Pancreas (tissue), 10 donors: Measurements from ENCODE around the gene RAB40C. TPM values are rescaled to one million over a fixed set of nuclear protein-coding genes. Genes with fewer than 3 reads are reported as not detected.
A peak's percentile ranks its signal among the peaks of the same experiment; 100 is the strongest.

Source experiments
- ATAC-seq, 4 donors: fragments of 200-7000 bp; cut with Tn5 transposase; one replicate each; pipeline versions ENCODE4 v1.8.0 to v1.9.1; 2020; ENCODE audit warnings: mild to moderate bottlenecking in 4 of 4, moderate library complexity in 4 of 4
- DNase-seq, 6 donors: peaks; one replicate each; pipeline ENCODE4 v3.0.0-alpha.2; 2020
- FAIRE-seq: peaks from 2 replicates; lab custom pipeline; 2012; peaks lifted over from hg19 to GRCh38; lab: Jason Lieb, UNC
- H3K27ac ChIP-seq, 4 donors: fragments of 200-600 bp; sonication (generic); 1 replicate in 3 of 4; 2 replicates in 1 of 4; pipeline versions ENCODE4 v1.5.0 to v1.8.0; 2020
- H3K27me3 ChIP-seq, 4 donors: fragments of 200-600 bp; one replicate each; pipeline ENCODE4 v1.8.0; 2021
- H3K36me3 ChIP-seq, 3 donors: fragments of 200-600 bp; sonication (generic) in 1 of 3; one replicate each; pipeline versions ENCODE4 v1.5.0 to v1.8.0; 2020 to 2021
- H3K4me1 ChIP-seq, 3 donors: fragments of 200-600 bp; one replicate each; pipeline ENCODE4 v1.8.0; 2021
- H3K4me3 ChIP-seq, 4 donors: fragments of 200-600 bp; sonication (generic) in 2 of 4; one replicate each; pipeline versions ENCODE4 v1.5.0 to v1.8.0; 2020 to 2021
- H3K9me3 ChIP-seq, 4 donors: fragments of 200-600 bp; one replicate each; pipeline ENCODE4 v1.8.0; 2021
- CTCF ChIP-seq, 4 donors: fragments of 200-600 bp; sonication (generic) in 3 of 4; IDR thresholded peaks; one replicate each; pipeline versions ENCODE4 v1.5.0 to v1.8.0; 2021; ENCODE audit warnings: antibody characterized with exemption in 4 of 4
- WGBS, 2 donors: extraction: QIAGEN DNeasy Blood & Tissue Kit; methylation state at CpG; one replicate each; pipeline ENCODE4 v1.1.7; 2013; 5-methylcytosine and 5-hydroxymethylcytosine counted together
- intact Hi-C, 3 donors: fragments of 100-400 bp; cut with DNase I; formaldehyde crosslinking; loops; one replicate each; pipeline versions ENCODE4 v1.11.1 to v1.14.2; 2022
- polyA plus RNA-seq, 2 donors: library from polyadenylated mRNA; stranded (reverse); fragments of 200-250 nt; gene quantifications; one replicate each; pipeline ENCODE4 v1.2.3, GENCODE V29; 2013
- total RNA-seq, 6 donors: library from RNA; stranded (reverse); fragmentation: NEBNext Ultra II Directional in 4 of 6; extraction: Animal tissue kit (Norgen Biotek cat#: 25700) in 4 of 6; gene quantifications; one replicate each; pipeline versions ENCODE4 v1.2.1 to v1.2.4, GENCODE V29; 2021 to 2023
- donor health status: healthy with polysubstance abuse.
- donor health status: DM: no; HTN: no; CAD: no; lungs with moderate emphysema.
- donor health status: DM: no; HTN: no; CAD: no.
- donor health status: control.
- donor health status: control.
- donor health status: Bipolar disorder and iron deficiency.
- donor health status: DM: yes; HTN: yes; CAD: no.
- donor health status: DM: no; HTN: no; CAD: no.
- donor health status: DM: no; HTN: no; CAD: no.
- donor health status: DM: yes; HTN: yes; CAD: no.

Gene RAB40C
- total and polyA plus RNA-seq, 8 donors: 19.4 to 71.4 (median 33.8) TPM

GRCh38 chr16:546909-547770 lies 42.7 kb upstream of the RAB40C start:
- Histone ChIP-seq H3K27ac (no peak overlapping the region), H3K36me3 (peaks cover 4 to 28% (median 9%) of the 10 kb centered on the region in 3 donors), H3K9me3 (no peaks in the 10 kb centered on the region), H3K4me1 (no peaks in the 10 kb centered on the region), H3K4me3 (no peak overlapping the region), H3K27me3 (no peaks in the 10 kb centered on the region)
- intact Hi-C loops: no loop called here
- WGBS, 2 donors: 72 to 82% methylated on average over 43 to 60 of the region's 60 CpGs
- FAIRE-seq (no peak), ATAC-seq (peak; percentile 58 to 89 (median 80)), DNase-seq (peak in 5 of 6 donors; percentile 67 to 88 (median 70))
- TF ChIP-seq CTCF (IDR thresholded peaks at IDR 0.05): peak in 3 of 4 donors; percentile 9 to 31 (median 24)

- peaks cover 6 to 34% (median 11%) of the 10 kb centered on the region in 3 donors for H3K36me3 ChIP-seq
- FAIRE-seq: no peak
- intact Hi-C loops: no loop called here
- DNase-seq: no peak
- H3K9me3 ChIP-seq: no peaks in the 10 kb centered on the region
- H3K27ac ChIP-seq: no peak overlapping the region
- TF ChIP-seq CTCF (IDR thresholded peaks at IDR 0.05): no peak
- H3K4me3 ChIP-seq: no peak overlapping the region
- WGBS, 2 donors: 93 to 97% methylated on average over 21 of the region's 21 CpGs
- no peak for ATAC-seq
- H3K27me3 ChIP-seq: no peaks in the 10 kb centered on the region
- H3K4me1 ChIP-seq: no peaks in the 10 kb centered on the region
Observed at GRCh38 chr16:548586-548985, 41.3 kb upstream of the RAB40C start.

GRCh38 chr16:549544-550263 lies 40.2 kb upstream of the RAB40C start:
- Histone ChIP-seq H3K27me3 (no peaks in the 10 kb centered on the region), H3K4me3 (no peak overlapping the region), H3K36me3 (peaks cover 6 to 34% (median 11%) of the 10 kb centered on the region in 3 donors), H3K27ac (no peak overlapping the region), H3K9me3 (no peaks in the 10 kb centered on the region), H3K4me1 (no peaks in the 10 kb centered on the region)
- FAIRE-seq (no peak), ATAC-seq (no peak), DNase-seq (no peak)
- intact Hi-C loops: no loop called here
- TF ChIP-seq CTCF (IDR thresholded peaks at IDR 0.05): no peak
- 94% methylated on average over 52 to 54 of the region's 54 CpGs for WGBS, 2 donors

GRCh38 chr16:551210-551609 lies 38.7 kb upstream of the RAB40C start:
- DNase-seq (no peak), ATAC-seq (no peak), FAIRE-seq (no peak)
- H3K9me3 ChIP-seq: no peaks in the 10 kb centered on the region
- intact Hi-C loops: no loop called here
- no peak for TF ChIP-seq CTCF (IDR thresholded peaks at IDR 0.05)
- H3K4me3 ChIP-seq: no peak overlapping the region
- no peaks in the 10 kb centered on the region for H3K27me3 ChIP-seq
- H3K36me3 ChIP-seq: peaks cover 6 to 34% (median 11%) of the 10 kb centered on the region in 3 donors
- H3K4me1 ChIP-seq: no peaks in the 10 kb centered on the region
- WGBS, 2 donors: 95% methylated on average over 25 to 28 of the region's 28 CpGs
- no peak overlapping the region for H3K27ac ChIP-seq
